Thymus (tissue), 11 donors: Measurements from ENCODE around the gene PRSS57. TPM values are rescaled to one million over a fixed set of nuclear protein-coding genes. Genes with fewer than 3 reads are reported as not detected.
"Not testable (repeated sequence)": the region's sequence is repeated elsewhere in the genome, so short reads cannot be mapped to it uniquely, and the experiment has no call there.

ENCODE experiments used
- DNase-seq, 9 donors: peaks; one replicate each; pipeline ENCODE4 v3.0.0-alpha.2; 2013; ENCODE audit warnings: low spot score in 9 of 9, low read depth in 6 of 9, missing footprints in 1 of 9
- H3K27ac ChIP-seq, 2 donors: one replicate each; pipeline ENCODE4 v1.5.1; 2013; ENCODE audit warnings: control low read depth in 1 of 2, low read depth in 1 of 2, low read length in 1 of 2, mild to moderate bottlenecking in 1 of 2, moderate library complexity in 1 of 2
- H3K27me3 ChIP-seq, 2 donors: one replicate each; pipeline ENCODE4 v1.5.1; 2013; ENCODE audit warnings: low read length in 1 of 2; ENCODE audit not compliant: control insufficient read depth in 2 of 2, insufficient read depth in 1 of 2
- H3K36me3 ChIP-seq, 2 donors: one replicate each; pipeline ENCODE4 v1.5.1; 2013; ENCODE audit warnings: low read length in 1 of 2, mild to moderate bottlenecking in 1 of 2, moderate library complexity in 1 of 2; ENCODE audit not compliant: control insufficient read depth in 2 of 2, insufficient read depth in 2 of 2
- H3K4me1 ChIP-seq, 2 donors: one replicate each; pipeline ENCODE4 v1.5.1; 2013; ENCODE audit warnings: low read length in 2 of 2; ENCODE audit not compliant: control insufficient read depth in 2 of 2, insufficient read depth in 2 of 2
- H3K4me3 ChIP-seq, 2 donors: one replicate each; pipeline ENCODE4 v1.5.1; 2013; ENCODE audit warnings: low read length in 2 of 2, control low read depth in 1 of 2, mild to moderate bottlenecking in 1 of 2
- H3K9me3 ChIP-seq, 2 donors: one replicate each; pipeline ENCODE4 v1.5.1; 2013; ENCODE audit warnings: low read length in 1 of 2, mild to moderate bottlenecking in 1 of 2; ENCODE audit not compliant: control insufficient read depth in 2 of 2, insufficient read depth in 1 of 2
- WGBS: extraction: QIAGEN DNeasy Blood & Tissue Kit; methylation state at CpG from one replicate; pipeline ENCODE4 v1.1.7; 2013; 5-methylcytosine and 5-hydroxymethylcytosine counted together
- polyA plus RNA-seq: library from polyadenylated mRNA; stranded (reverse); fragments of 200-250 nt; gene quantifications from one replicate; pipeline ENCODE4 v1.2.3, GENCODE V29; 2013
- total RNA-seq: library from RNA; stranded (reverse); fragments of 120-200 nt; gene quantifications from one replicate; pipeline ENCODE4 v1.2.4, GENCODE V29; 2013
- donor health status: healthy.

The PRSS57 gene
- total and polyA plus RNA-seq, 2 donors, result 1.1 to 8.5 TPM

- WGBS, result 43% methylated on average over 22 of the region's 22 CpGs
These were observed 42.4 kb upstream of the PRSS57 start for GRCh38 chr19:737591-738093.

GRCh38 chr19:736125-736524 lies 40.9 kb upstream of the PRSS57 start:
- Histone ChIP-seq H3K36me3 (no peaks in the 10 kb centered on the region), H3K27ac (no peak overlapping the region), H3K4me3 (no peak overlapping the region), H3K27me3 (peaks cover 0 to 2% of the 10 kb centered on the region in 2 donors), H3K9me3 (no peaks in the 10 kb centered on the region), H3K4me1 (no peaks in the 10 kb centered on the region)
- 94% methylated on average over 32 of the region's 32 CpGs for WGBS
- DNase-seq, result no peak

More at GRCh38 chr19:737591-738093, 42.4 kb upstream of the PRSS57 start:
- peaks cover 0 to 2% of the 10 kb centered on the region in 2 donors for H3K27me3 ChIP-seq
- H3K36me3 ChIP-seq, result no peaks in the 10 kb centered on the region
- H3K4me1 ChIP-seq, result no peaks in the 10 kb centered on the region
- no peaks in the 10 kb centered on the region for H3K9me3 ChIP-seq
- no peak overlapping the region for H3K27ac ChIP-seq
- no peak overlapping the region for H3K4me3 ChIP-seq
- peak in 3 of 9 donors; percentile 15 to 31 (median 24) for DNase-seq

DNA sequence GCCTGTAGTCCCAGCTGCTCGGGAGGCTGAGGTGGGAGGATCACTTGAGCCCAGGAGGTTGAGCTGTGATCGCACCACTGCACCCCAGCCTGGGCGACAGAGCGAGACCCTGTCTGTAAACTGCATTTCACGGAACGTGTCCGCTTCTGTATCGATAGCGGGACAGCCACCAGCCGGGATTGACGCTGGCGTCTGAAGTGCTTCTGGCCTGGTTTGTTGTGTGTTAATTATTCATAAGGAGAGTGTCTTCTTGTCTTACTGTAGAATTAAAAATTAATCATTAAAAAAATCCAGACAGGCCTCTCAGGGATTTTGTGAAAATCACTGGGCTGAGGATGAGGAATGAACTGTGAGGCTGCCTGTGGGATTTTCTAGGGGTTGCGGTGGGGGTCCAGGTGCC lies 39.5 kb upstream of the PRSS57 start:
- no peak overlapping the region for H3K27ac ChIP-seq
- H3K4me3 ChIP-seq, result no peak overlapping the region
- no peak for DNase-seq
- no peaks in the 10 kb centered on the region for H3K9me3 ChIP-seq
- H3K36me3 ChIP-seq, result no peaks in the 10 kb centered on the region
- 90% methylated on average over 13 of the region's 13 CpGs for WGBS
- peaks cover 0 to 2% of the 10 kb centered on the region in 2 donors for H3K27me3 ChIP-seq
- no peaks in the 10 kb centered on the region for H3K4me1 ChIP-seq

DNA sequence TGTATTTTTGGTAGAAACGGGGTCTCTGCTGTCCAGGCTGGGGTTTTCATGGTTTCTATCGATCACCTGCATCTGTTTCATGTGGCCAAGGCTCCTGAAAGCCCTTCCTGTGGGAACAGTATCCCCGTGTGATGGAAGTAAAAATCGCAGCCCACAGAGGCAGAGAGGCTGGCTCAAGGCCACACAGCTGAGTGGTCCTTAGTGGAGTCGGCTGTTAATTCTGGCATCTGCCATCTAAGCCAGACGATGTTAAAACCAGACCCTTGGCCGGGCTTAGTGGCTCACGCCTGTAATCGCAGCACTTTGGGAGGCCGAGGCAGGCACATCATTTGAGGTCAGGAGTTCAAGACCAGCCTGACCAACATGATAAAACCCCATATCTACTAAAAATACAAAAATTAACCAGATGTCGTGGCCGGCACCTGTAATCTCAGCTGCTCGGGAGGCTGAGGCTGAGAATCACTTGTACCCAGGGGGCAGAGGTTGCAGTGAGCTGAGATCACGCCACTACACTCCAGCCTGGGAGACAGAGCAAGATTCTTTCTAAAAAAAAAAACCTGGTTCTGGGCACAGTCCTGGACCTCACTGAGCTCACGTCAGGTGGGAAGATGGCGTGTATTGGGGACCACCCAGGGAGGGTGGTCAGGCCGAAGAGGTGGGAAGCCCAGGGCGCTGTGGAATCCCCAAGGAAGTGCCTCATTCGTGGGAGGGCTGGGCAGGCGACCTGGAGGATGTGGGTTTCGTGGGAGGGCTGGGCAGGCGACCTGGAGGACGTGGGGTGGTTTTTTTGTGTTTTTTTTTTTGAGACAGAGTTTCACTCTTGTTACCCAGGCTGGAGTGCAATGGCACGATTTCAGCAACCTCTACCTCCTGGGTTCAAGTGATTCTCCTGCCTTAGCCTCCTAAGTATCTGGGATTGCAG lies 37.2 kb upstream of the PRSS57 start:
- no peak overlapping the region for H3K27ac ChIP-seq
- DNase-seq, result no peak
- H3K27me3 ChIP-seq, result peaks cover 0 to 10% of the 10 kb centered on the region in 2 donors
- WGBS, result 66% methylated on average over 24 of the region's 24 CpGs
- no peaks in the 10 kb centered on the region for H3K36me3 ChIP-seq
- no peaks in the 10 kb centered on the region for H3K9me3 ChIP-seq
- no peak overlapping the region for H3K4me3 ChIP-seq
- H3K4me1 ChIP-seq, result no peaks in the 10 kb centered on the region

DNA sequence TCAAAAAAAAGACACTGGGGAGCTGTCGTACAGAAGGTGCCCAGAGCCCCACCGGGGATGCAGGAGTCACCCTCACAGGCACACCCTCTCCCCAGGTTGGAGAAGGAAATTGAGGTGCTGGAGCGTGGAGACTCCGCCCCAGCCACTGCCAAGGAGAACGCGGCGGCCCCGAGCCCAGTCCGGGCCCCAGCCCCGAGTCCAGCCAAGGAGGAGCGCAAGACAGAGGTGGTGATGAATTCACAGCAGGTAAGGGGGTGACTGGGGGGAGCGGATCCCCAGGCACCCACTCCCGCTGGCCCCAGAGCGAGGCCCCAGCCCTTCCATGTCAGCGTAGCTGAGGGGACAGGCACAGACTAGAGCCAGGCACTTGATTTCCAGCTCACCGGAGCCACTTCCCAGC lies 35.7 kb upstream of the PRSS57 start:
- H3K9me3 ChIP-seq, result no peaks in the 10 kb centered on the region
- DNase-seq, result no peak
- no peak overlapping the region for H3K27ac ChIP-seq
- WGBS, result 97% methylated on average over 16 of the region's 16 CpGs
- no peaks in the 10 kb centered on the region for H3K36me3 ChIP-seq
- H3K4me3 ChIP-seq, result no peak overlapping the region
- H3K27me3 ChIP-seq, result peaks cover 0 to 11% of the 10 kb centered on the region in 2 donors
- H3K4me1 ChIP-seq, result no peaks in the 10 kb centered on the region

DNA sequence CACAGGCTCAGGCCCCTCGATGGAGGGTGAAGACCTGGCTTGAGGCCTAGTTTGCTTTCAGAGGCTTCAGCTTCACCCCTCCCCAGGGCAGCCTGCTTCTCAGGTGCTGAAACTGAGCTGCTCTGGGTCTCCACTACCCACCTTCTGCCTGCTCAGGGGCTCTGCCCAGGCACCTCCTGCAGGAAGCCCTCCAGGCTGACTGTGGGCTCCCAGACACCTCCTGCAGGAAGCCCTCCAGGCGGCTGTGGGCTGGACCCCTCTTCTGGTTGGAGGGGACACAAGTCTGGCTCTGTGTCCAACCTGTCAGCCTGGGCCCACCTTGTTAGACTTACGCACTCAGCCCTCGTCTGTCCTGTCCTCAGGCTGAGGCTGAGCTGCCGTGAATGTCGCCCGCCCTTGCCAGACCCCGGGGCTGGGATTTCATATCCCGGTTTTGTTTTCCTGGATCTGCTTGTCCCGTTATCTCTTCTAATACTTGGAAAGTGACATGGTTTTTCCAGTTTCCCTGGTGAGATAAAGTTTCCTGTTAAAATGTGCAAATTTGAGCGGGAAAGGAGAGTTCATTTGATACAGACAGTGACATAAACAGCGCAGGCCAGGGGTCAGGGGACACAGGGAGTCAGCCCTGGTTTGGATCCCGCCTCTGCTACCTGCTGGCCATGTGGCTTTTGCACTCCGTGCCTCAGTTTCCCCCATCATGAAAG lies 34.9 kb upstream of the PRSS57 start:
- Histone ChIP-seq H3K4me1 (no peaks in the 10 kb centered on the region), H3K27ac (no peak overlapping the region), H3K4me3 (no peak overlapping the region), H3K9me3 (no peaks in the 10 kb centered on the region), H3K36me3 (no peaks in the 10 kb centered on the region), H3K27me3 (peaks cover 0 to 14% of the 10 kb centered on the region in 2 donors)
- DNase-seq, result no peak
- WGBS, result 94% methylated on average over 14 of the region's 14 CpGs

GRCh38 chr19:729564-729963 lies 34.3 kb upstream of the PRSS57 start:
- H3K27ac ChIP-seq, DNase-seq, H3K36me3 ChIP-seq, H3K4me1 ChIP-seq, H3K4me3 ChIP-seq, H3K9me3 ChIP-seq: not testable (repeated sequence)
- WGBS, result 95% methylated on average over 15 of the region's 15 CpGs
- peaks cover 0 to 14% of the 10 kb centered on the region in 2 donors for H3K27me3 ChIP-seq

- Histone ChIP-seq H3K27me3 (peaks cover 0 to 20% of the 10 kb centered on the region in 2 donors), H3K27ac (no peak overlapping the region), H3K36me3 (no peaks in the 10 kb centered on the region), H3K4me1 (no peaks in the 10 kb centered on the region), H3K9me3 (no peaks in the 10 kb centered on the region), H3K4me3 (no peak overlapping the region)
- 75% methylated on average over 26 of the region's 26 CpGs for WGBS
- no peak for DNase-seq
These were observed 32.8 kb upstream of the PRSS57 start for GRCh38 chr19:728011-728410.
